Measurements from ENCODE around the gene ETFBKMT. TPM values are rescaled to one million over a fixed set of nuclear protein-coding genes. Genes with fewer than 3 reads are reported as not detected.
"Not testable (repeated sequence)": the region's sequence is repeated elsewhere in the genome, so short reads cannot be mapped to it uniquely, and the experiment has no call there.

Gene ETFBKMT
- total RNA-seq, 1 donor from 2014 or later, result 1.5 TPM

GRCh38 chr12:31710021-31710818, 50.7 kb downstream of the ETFBKMT start:
- TF ChIP-seq, protein P1, sequence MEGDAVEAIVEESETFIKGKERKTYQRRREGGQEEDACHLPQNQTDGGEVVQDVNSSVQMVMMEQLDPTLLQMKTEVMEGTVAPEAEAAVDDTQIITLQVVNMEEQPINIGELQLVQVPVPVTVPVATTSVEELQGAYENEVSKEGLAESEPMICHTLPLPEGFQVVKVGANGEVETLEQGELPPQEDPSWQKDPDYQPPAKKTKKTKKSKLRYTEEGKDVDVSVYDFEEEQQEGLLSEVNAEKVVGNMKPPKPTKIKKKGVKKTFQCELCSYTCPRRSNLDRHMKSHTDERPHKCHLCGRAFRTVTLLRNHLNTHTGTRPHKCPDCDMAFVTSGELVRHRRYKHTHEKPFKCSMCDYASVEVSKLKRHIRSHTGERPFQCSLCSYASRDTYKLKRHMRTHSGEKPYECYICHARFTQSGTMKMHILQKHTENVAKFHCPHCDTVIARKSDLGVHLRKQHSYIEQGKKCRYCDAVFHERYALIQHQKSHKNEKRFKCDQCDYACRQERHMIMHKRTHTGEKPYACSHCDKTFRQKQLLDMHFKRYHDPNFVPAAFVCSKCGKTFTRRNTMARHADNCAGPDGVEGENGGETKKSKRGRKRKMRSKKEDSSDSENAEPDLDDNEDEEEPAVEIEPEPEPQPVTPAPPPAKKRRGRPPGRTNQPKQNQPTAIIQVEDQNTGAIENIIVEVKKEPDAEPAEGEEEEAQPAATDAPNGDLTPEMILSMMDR (IDR thresholded peaks at IDR 0.05; ENCODE audit: insufficient read depth, low read length, poor library complexity, severe bottlenecking), result no peak
- H3K36me3 ChIP-seq (ENCODE audit: control insufficient read depth, insufficient read depth, low read length), result no peaks in the 10 kb centered on the region
- no peak for DNase-seq (ENCODE audit: low read depth)
- no peak overlapping the region for H3K4me3 ChIP-seq (ENCODE audit: low read depth, low read length)
- no peaks in the 10 kb centered on the region for H3K27me3 ChIP-seq (ENCODE audit: control insufficient read depth, insufficient read depth, low read length)

DNA sequence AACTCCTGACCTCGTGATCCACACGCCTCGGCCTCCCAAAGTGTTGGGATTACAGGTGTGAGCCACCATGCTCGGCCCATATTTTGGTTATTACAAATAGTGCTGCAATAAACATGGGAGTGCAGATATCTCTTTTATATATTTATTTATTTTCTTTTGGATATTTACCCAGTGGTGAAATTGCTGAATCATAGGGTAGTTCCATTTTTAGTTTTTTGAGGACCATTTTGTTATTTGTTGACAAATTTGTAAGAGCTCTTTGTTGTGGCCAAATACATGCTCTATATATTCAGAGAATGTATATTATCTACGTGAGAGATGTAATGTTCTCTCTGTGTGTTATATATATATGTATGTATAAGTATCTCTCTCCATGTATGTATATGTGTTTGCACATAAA, 53.4 kb downstream of the ETFBKMT start:
- TF ChIP-seq, protein P1 (IDR thresholded peaks at IDR 0.05; ENCODE audit: insufficient read depth, low read length, poor library complexity, severe bottlenecking), result no peak

GRCh38 chr12:31714406-31715271, 55.2 kb downstream of the ETFBKMT start:
- DNase-seq (ENCODE audit: low read depth), result no peak
- no peak overlapping the region for H3K4me3 ChIP-seq (ENCODE audit: low read depth, low read length)

More for the DNA sequence above, 53.4 kb downstream of the ETFBKMT start:
- H3K27me3 ChIP-seq (ENCODE audit: control insufficient read depth, insufficient read depth, low read length), result no peaks in the 10 kb centered on the region
- H3K36me3 ChIP-seq (ENCODE audit: control insufficient read depth, insufficient read depth, low read length), result no peaks in the 10 kb centered on the region
- no peak for DNase-seq (ENCODE audit: low read depth)
- no peak overlapping the region for H3K4me3 ChIP-seq (ENCODE audit: low read depth, low read length)

DNA sequence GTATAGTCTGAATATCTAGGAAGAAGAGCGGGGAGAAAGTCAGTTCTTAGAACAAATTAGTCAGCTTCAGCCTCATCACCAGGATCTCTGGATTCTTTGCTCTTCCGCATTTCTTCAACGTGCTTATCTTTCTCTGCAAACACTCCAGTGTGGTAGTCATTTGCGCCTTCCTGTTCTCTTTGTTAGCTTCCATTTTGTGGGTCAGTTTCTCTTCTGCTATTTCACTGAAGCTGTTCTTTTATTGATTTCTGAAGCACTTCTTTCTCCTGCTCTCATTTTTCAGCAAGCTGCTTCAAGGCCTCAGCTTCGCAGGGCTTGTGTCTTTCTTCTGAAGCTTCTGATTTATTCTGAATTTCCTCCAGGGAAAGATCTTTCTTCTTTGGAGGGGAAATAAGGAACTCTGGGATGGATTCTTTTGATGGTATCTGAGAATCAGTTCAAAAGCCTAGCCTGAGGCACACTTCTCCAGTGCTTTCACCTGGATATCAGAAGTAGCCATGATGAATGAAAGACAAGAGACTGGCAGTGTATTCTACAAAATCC, 55.9 kb downstream of the ETFBKMT start:
- no peak for DNase-seq (ENCODE audit: low read depth)
- H3K36me3 ChIP-seq (ENCODE audit: control insufficient read depth, insufficient read depth, low read length), result no peaks in the 10 kb centered on the region
- H3K4me3 ChIP-seq (ENCODE audit: low read depth, low read length), result no peak overlapping the region
- H3K27me3 ChIP-seq (ENCODE audit: control insufficient read depth, insufficient read depth, low read length), result no peaks in the 10 kb centered on the region
- TF ChIP-seq, protein P1 (IDR thresholded peaks at IDR 0.05; ENCODE audit: insufficient read depth, low read length, poor library complexity, severe bottlenecking), result no peak

More at GRCh38 chr12:31714406-31715271, 55.2 kb downstream of the ETFBKMT start:
- TF ChIP-seq, protein P1 (IDR thresholded peaks at IDR 0.05; ENCODE audit: insufficient read depth, low read length, poor library complexity, severe bottlenecking), result no peak
- Histone ChIP-seq H3K27me3 (ENCODE audit: control insufficient read depth, insufficient read depth, low read length) (no peaks in the 10 kb centered on the region), H3K36me3 (ENCODE audit: control insufficient read depth, insufficient read depth, low read length) (no peaks in the 10 kb centered on the region)

- H3K27me3 ChIP-seq (ENCODE audit: control insufficient read depth, insufficient read depth, low read length); H3K36me3 ChIP-seq (ENCODE audit: control insufficient read depth, insufficient read depth, low read length); DNase-seq (ENCODE audit: low read depth); H3K4me3 ChIP-seq (ENCODE audit: low read depth, low read length): not testable (repeated sequence)
These were observed 57.5 kb downstream of the ETFBKMT start for GRCh38 chr12:31716998-31717397.

DNA sequence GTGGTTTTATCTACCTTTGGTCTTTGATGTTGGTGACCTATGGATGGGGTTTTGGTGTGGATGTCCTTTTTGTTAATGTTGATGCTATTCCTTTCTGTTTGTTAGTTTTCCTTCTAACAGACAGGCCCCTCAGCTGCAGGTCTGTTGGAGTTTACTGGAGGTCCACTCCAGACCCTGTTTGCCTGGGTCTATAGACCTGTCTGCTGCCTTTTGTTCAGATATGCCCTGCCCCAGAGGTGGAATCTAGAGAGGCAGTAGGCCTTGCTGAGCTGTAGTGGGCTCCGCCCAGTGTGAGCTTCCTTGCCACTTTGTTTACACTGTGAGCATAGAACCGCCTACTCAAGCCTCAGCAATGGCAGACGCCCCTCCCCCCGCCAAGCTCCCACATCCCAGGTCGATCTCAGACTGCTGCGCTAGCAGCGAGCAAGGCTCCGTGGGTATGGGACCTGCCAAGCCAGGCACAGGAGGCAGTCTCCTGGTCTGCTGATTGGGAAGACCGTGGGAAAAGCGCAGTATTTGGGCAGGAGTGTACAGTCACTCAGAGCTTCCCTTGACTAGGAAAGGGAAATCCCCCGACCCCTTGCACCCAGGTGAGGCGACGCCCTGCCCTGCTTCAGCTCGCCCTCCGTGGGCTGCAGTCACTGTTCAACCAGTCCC, 59.2 kb downstream of the ETFBKMT start:
- not testable (repeated sequence) for H3K36me3 ChIP-seq (ENCODE audit: control insufficient read depth, insufficient read depth, low read length); DNase-seq (ENCODE audit: low read depth); H3K4me3 ChIP-seq (ENCODE audit: low read depth, low read length); H3K27me3 ChIP-seq (ENCODE audit: control insufficient read depth, insufficient read depth, low read length)
